Measurements from ENCODE around the gene VHLL. TPM values are rescaled to one million over a fixed set of nuclear protein-coding genes. Genes with fewer than 3 reads are reported as not detected.
A peak's percentile ranks its signal among the peaks of the same experiment; 100 is the strongest.

The VHLL gene
- total RNA-seq, 1 experiment from 2014 or later: not detected

DNA sequence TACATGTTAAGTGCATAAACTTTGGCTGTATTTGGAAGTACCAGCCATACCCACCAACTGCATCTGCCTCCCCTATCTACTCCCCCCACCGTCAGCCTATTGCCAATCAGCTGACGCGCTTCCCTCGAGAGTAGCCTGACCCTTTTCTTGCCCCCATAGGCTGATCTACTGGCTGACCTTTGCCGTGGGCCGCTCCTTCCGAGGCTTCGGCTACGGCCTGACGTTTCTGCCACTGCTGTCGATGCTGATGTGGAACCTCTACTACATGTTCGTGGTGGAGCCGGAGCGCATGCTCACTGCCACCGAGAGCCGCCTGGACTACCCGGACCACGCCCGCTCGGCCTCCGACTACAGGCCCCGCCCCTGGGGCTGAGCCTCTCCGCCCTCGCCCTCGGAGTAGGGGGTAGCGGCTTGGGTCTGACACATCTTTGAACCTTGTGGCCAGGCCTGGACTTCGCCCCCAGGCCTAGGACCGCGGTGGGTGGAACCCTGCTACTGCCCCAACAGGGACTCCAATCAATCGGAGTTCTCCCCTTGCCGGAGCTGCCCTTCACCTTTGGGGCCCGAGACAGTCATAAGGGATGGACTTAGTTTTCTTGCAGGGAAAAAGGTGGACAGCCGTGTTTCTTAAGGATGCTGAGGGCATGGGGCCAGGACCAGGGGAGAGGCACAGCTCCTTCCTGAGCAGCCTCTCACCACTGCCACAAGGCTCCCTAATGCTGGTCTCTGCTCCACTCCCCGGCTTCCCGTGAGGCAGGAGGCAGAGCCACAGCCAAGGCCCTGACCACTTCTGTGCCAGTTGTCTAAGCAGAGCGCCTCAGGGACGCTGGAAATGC, 7.7 kb downstream of the VHLL start:
- peak; percentile 75 for DNase-seq (ENCODE audit: low read depth)

GRCh38 chr1:156289857-156290256, 9.2 kb downstream of the VHLL start:
- no peak for DNase-seq (ENCODE audit: low read depth)

- no peak for DNase-seq (ENCODE audit: low read depth)
These were observed 13.0 kb downstream of the VHLL start for GRCh38 chr1:156286061-156286460.

DNA sequence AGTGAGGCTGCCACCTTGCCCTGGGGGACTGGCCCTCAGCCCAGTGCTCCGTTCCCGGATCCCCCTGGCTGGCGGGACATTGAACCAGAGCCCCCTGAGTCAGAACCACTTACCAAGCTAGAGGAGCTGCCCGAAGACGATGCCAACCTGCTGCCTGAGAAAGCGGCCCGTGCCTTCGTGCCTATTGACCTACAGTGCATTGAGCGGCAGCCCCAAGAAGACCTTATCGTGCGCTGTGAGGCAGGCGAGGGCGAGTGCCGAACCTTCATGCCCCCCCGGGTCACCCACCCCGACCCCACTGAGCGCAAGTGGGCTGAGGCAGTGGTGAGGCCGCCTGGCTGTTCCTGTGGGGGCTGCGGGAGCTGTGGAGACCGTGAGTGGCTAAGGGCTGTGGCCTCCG, 13.7 kb downstream of the VHLL start:
- DNase-seq (ENCODE audit: low read depth): no peak

DNA sequence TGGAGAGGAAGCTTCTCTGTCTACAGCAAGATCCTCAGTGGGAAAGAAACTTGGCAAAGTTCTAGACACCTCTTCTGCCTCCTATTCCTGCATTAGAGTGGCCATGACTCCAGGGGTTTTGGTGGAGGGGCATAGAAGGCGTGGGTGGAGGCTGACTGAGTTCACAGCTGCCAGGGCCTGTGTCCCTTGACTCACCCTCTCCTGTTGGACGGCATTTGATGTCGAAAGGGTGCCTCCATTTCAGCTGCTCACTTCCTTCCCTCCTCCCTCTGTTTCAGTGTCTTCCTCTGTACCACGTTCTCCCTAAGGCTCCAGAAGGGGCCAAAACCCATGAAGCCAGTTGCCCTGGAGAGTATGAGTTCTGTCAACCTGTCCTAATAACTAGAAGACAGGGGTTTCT, 14.3 kb downstream of the VHLL start:
- no peak for DNase-seq (ENCODE audit: low read depth)

GRCh38 chr1:156284112-156284511, 15.0 kb downstream of the VHLL start, which contains the start of gene TMEM79:
TMEM79 (plus strand) TSS chr1:156284325; CDS start chr1:156285227, 902 bp downstream.
- DNase-seq (ENCODE audit: low read depth): no peak

- DNase-seq (ENCODE audit: low read depth): no peak
These were observed 15.6 kb downstream of the VHLL start for GRCh38 chr1:156283521-156283920.

GRCh38 chr1:156282479-156283222, 16.5 kb downstream of the VHLL start, which contains the start of gene SMG5:
SMG5 (minus strand) TSS chr1:156282825; CDS start chr1:156282680, 145 bp downstream.
- peak; percentile 98 for DNase-seq (ENCODE audit: low read depth)

- DNase-seq (ENCODE audit: low read depth): peak; percentile 48
These were observed 17.2 kb downstream of the VHLL start for GRCh38 chr1:156281693-156282478.

GRCh38 chr1:156281281-156281680, 17.8 kb downstream of the VHLL start:
- peak; percentile 76 for DNase-seq (ENCODE audit: low read depth)

DNA sequence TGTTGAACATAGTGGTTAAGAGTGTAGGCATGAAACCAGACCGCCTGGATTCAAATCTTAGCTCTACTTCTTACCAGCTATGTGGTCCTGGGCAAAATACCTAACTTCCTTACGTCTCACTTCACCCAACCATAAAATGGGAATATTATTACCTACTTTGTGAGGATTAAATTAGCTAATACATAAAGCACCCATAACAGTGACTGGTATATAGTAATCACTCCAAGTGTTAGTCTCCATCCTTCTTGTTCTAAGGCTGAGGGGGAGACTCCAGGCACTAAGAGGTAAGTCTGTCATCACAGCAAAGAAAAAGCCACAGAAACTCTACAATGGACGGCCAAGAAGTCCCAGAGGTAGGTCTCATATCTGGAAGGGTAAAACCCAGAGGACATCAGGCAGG, 19.3 kb downstream of the VHLL start:
- no peak for DNase-seq (ENCODE audit: low read depth)

- no peak for DNase-seq (ENCODE audit: low read depth)
These were observed 22.1 kb downstream of the VHLL start for GRCh38 chr1:156276966-156277381.

GRCh38 chr1:156276532-156276931, 22.6 kb downstream of the VHLL start:
- no peak for DNase-seq (ENCODE audit: low read depth)

DNA sequence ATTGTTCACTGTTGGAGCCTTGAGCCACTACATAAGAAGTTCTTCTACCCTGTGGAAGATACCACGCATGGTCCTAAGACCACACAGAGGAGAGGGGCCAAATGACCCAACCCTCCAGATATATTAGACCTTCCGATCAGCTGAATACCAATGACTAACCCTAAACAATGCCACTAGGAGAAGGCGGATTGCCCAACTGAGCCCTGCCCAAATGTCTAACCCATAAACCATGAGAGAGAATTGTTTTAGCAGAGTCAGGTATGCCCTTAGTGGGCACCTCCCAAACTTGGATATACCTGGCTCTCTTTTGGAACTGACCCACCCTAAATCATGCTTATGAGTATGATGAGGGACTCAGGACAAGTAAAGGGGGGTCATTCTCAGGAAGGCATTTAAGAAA, 28.8 kb downstream of the VHLL start:
- no peak for DNase-seq (ENCODE audit: low read depth)

DNA sequence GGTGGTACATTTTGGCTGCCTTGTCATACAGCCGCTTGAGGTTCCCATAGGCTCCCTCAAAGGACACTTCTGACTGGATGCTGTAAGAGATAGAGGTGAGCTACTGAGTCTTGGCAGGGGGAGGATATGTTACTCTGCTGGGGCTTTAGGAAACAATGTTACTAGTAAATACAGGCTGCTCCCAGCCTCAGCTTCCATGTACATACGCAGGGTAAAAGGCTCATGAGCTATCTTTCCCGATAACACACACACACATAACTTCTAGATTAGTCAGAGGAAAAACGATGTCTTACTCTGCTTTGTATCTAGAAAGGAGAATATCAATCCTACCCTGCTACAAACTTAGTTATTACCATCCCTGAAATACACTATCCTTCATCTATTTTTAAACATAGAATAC, 30.8 kb downstream of the VHLL start:
- DNase-seq (ENCODE audit: low read depth): no peak

- DNase-seq (ENCODE audit: low read depth): no peak
These were observed 33.1 kb downstream of the VHLL start for GRCh38 chr1:156266051-156266450.

DNA sequence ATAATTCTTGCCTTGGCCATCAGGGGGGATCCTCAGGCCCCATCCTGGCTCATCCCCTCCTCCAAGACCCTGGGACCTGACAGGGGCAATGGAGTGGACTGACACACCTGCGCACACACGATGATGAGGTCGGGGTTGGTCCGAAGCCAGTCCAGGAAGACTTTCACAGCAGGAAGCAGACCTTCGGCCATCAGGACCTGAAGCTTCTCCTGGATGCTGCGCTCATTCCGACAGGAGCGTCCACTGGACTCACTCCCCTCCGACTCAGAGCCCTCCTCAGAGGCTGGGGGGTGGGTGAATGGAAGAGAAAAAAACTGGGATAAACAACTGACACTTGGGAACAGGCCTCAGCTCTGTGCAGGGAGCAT, 35.8 kb downstream of the VHLL start:
- DNase-seq (ENCODE audit: low read depth): no peak

- DNase-seq (ENCODE audit: low read depth): peak; percentile 90
These were observed 36.4 kb downstream of the VHLL start for GRCh38 chr1:156262461-156263287.

DNA sequence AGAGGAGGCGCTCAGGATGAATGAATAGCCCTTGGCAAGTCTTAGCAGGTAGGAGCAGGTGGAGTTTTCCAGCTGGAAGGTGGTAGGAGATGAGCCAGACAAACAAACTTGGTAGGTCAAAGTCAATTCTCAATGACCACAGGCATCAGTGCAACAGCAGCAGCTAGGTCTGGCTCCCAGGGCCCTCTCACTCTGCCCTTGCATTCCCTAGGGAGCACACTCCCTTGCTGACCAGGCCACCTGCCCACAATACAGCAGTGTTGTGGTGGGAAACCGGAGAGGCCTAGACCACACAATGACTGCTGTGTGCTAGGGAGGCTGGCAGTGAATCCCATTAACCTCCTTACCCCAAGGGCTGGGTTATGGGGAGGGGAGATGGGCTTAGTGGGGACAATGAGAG, 38.2 kb downstream of the VHLL start:
- no peak for DNase-seq (ENCODE audit: low read depth)

GRCh38 chr1:156259805-156260204, 39.3 kb downstream of the VHLL start:
- DNase-seq (ENCODE audit: low read depth): no peak

- DNase-seq (ENCODE audit: low read depth): no peak
These were observed 40.2 kb downstream of the VHLL start for GRCh38 chr1:156258859-156259258.
